ENCODE data around the gene ZNF629.
"Not testable (repeated sequence)": the region's sequence is repeated elsewhere in the genome, so short reads cannot be mapped to it uniquely, and the experiment has no call there.

ZNF629 gene

GRCh38 chr16:30786936-30787612 lies at the start of gene ZNF629:
Gene ZNF629 (minus strand): TSS chr16:30787205. CDS start chr16:30784482, 2,723 bp downstream.
- no peak for DNase-seq (ENCODE audit: low read depth in 2 of 2)

- no peak for DNase-seq (ENCODE audit: low read depth in 2 of 2)
Measured at GRCh38 chr16:30834130-30834740, 47.2 kb upstream of the ZNF629 start.

GRCh38 chr16:30830072-30830417 lies 43.0 kb upstream of the ZNF629 start:
- DNase-seq (ENCODE audit: low read depth in 2 of 2), result no peak

- DNase-seq (ENCODE audit: low read depth in 2 of 2), result no peak
Measured at GRCh38 chr16:30829130-30830071, 42.4 kb upstream of the ZNF629 start.

- no peak for DNase-seq (ENCODE audit: low read depth in 2 of 2)
Measured at GRCh38 chr16:30821891-30822290, 34.9 kb upstream of the ZNF629 start.

- not testable (repeated sequence) for DNase-seq (ENCODE audit: low read depth in 2 of 2)
Measured at GRCh38 chr16:30821441-30821840, 34.4 kb upstream of the ZNF629 start.

GRCh38 chr16:30820952-30821421 lies 34.0 kb upstream of the ZNF629 start:
- DNase-seq (ENCODE audit: low read depth in 2 of 2), result no peak

- no peak for DNase-seq (ENCODE audit: low read depth in 2 of 2)
Measured at GRCh38 chr16:30816769-30817168, 29.8 kb upstream of the ZNF629 start.

GRCh38 chr16:30813821-30814189 lies 26.8 kb upstream of the ZNF629 start:
- no peak for DNase-seq (ENCODE audit: low read depth in 2 of 2)

- DNase-seq (ENCODE audit: low read depth in 2 of 2), result not testable (repeated sequence)
Measured at GRCh38 chr16:30809675-30810074, 22.7 kb upstream of the ZNF629 start.

- DNase-seq (ENCODE audit: low read depth in 2 of 2), result not testable (repeated sequence)
Measured at GRCh38 chr16:30808890-30809426, 22.0 kb upstream of the ZNF629 start.

- no peak for DNase-seq (ENCODE audit: low read depth in 2 of 2)
Measured at GRCh38 chr16:30808146-30808545, 21.1 kb upstream of the ZNF629 start.

- DNase-seq (ENCODE audit: low read depth in 2 of 2), result peak in 1 of 2 donors; percentile 48
Measured at GRCh38 chr16:30805370-30806169, 18.6 kb upstream of the ZNF629 start.

GRCh38 chr16:30805056-30805369 lies 18.0 kb upstream of the ZNF629 start:
- DNase-seq (ENCODE audit: low read depth in 2 of 2), result no peak

- no peak for DNase-seq (ENCODE audit: low read depth in 2 of 2)
Measured at GRCh38 chr16:30802936-30803335, 15.9 kb upstream of the ZNF629 start.

- no peak for DNase-seq (ENCODE audit: low read depth in 2 of 2)
Measured at GRCh38 chr16:30797670-30798309, 10.8 kb upstream of the ZNF629 start.

GRCh38 chr16:30794634-30795033 lies 7.6 kb upstream of the ZNF629 start:
- DNase-seq (ENCODE audit: low read depth in 2 of 2), result no peak

GRCh38 chr16:30793508-30794069 lies 6.6 kb upstream of the ZNF629 start:
- no peak for DNase-seq (ENCODE audit: low read depth in 2 of 2)

GRCh38 chr16:30787613-30788378 lies 791 bp upstream of the ZNF629 start:
- DNase-seq (ENCODE audit: low read depth in 2 of 2), result no peak
